ENCODE results near the gene KIF13A.

DNA sequence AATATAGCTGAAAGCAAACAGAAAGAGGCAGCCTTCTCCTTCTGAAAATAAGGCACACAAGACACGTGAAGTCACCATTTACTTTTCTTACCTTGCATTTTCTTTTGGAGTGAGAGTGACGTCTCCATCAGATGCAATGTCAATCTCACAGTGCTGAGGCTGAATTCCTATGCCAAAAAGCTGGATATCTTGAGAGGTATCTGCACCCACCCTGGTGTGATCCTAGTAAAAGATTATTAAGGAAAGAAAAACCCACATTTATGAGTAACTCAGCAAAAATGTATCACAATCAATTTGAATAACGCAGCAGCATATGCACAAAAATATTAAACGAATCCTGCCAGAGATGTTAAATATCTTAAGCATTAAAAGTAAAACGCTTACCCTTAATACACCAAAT lies 159.3 kb downstream of the KIF13A start:
- no peak for TF ChIP-seq CTCF (IDR thresholded peaks at IDR 0.05)
- no peak for TF ChIP-seq POLR2AphosphoS5 (IDR thresholded peaks at IDR 0.05; ENCODE audit: low read depth, low read length)
- no peak for TF ChIP-seq REST (IDR thresholded peaks at IDR 0.05; ENCODE audit: insufficient read depth in 1 of 2, low read depth in 2 of 2, low read length in 1 of 2)

Measured in Panc1 (cell line).